Measurements from ENCODE around the gene FAAP20. TPM values are rescaled to one million over a fixed set of nuclear protein-coding genes. Genes with fewer than 3 reads are reported as not detected.

Gene FAAP20
- total and polyA plus RNA-seq, 2 donors (not counting 3 experiments of a cell fraction or from before 2014, with no cell fraction given) = 31.5 to 62.6 TPM

- POLR2A ChIA-PET = no interaction called here
- no peaks in the 10 kb centered on the region for H3K27me3 ChIP-seq (ENCODE audit: control insufficient read depth in 2 of 2, insufficient read depth in 2 of 2, low read length in 2 of 2)
- intact Hi-C loops (cut with micrococcal nuclease) = no loop called here
Observed at GRCh38 chr1:2150801-2151200, 43.8 kb downstream of the FAAP20 start.

More at GRCh38 chr1:2150801-2151200, 43.8 kb downstream of the FAAP20 start:
- H3K9ac ChIP-seq (replicated peaks; ENCODE audit: extremely low read depth, insufficient read depth, low read length) = no peak overlapping the region
- no peaks in the 10 kb centered on the region for H3K9me3 ChIP-seq (replicated peaks; ENCODE audit: control insufficient read depth, insufficient read depth, low read length)
- H3K9me1 ChIP-seq (replicated peaks; ENCODE audit: control insufficient read depth, extremely low read depth, insufficient read depth, low read length) = no peaks in the 10 kb centered on the region
- no peaks in the 10 kb centered on the region for H3K36me3 ChIP-seq (ENCODE audit: control insufficient read depth in 2 of 2, extremely low read depth in 1 of 2, insufficient read depth in 2 of 2, low read length in 2 of 2)
- H3K27ac ChIP-seq (ENCODE audit: insufficient read depth, low read depth, low read length) = no peak overlapping the region
- no peaks in the 10 kb centered on the region for H4K20me1 ChIP-seq (replicated peaks; ENCODE audit: control insufficient read depth, extremely low read depth, insufficient read depth, low read length)
- H3K4me2 ChIP-seq (ENCODE audit: insufficient read depth, low read length) = no peak overlapping the region
- TF ChIP-seq MYC (IDR thresholded peaks at IDR 0.05; ENCODE audit: low read depth, low read length) = no peak
- no peak for TF ChIP-seq CTCF (IDR thresholded peaks at IDR 0.05; ENCODE audit: extremely low read depth in 1 of 2, insufficient read depth in 1 of 2, low read depth in 1 of 2, low read length in 2 of 2)
- TF ChIP-seq POLR2A (IDR thresholded peaks at IDR 0.05; ENCODE audit: low read depth, low read length) = no peak
- TF ChIP-seq POLR2AphosphoS5 (IDR thresholded peaks at IDR 0.05; ENCODE audit: insufficient read depth, low read depth, low read length) = no peak
- no peak for TF ChIP-seq JUN (IDR thresholded peaks at IDR 0.05; ENCODE audit: borderline replicate concordance, insufficient read depth, insufficient read length, low read depth)
- no peak for TF ChIP-seq GATA2 (IDR thresholded peaks at IDR 0.05; ENCODE audit: insufficient read depth, insufficient read length, low read depth, low read length)
- TF ChIP-seq FOS (IDR thresholded peaks at IDR 0.05; ENCODE audit: borderline replicate concordance, insufficient read depth, low read length) = no peak
- no peak for TF ChIP-seq EZH2 (IDR thresholded peaks at IDR 0.05; ENCODE audit: borderline replicate concordance, low read depth, low read length, severe bottlenecking)
- no peak for TF ChIP-seq MAX (IDR thresholded peaks at IDR 0.05; ENCODE audit: insufficient read depth, insufficient read length)
- peaks cover 12% of the 10 kb centered on the region for H3K4me1 ChIP-seq (ENCODE audit: control insufficient read depth, extremely low read depth, insufficient read depth, low read length)
- H2AFZ ChIP-seq (ENCODE audit: low read depth, low read length) = no peak overlapping the region
- no peak for FAIRE-seq
- dilution Hi-C loops (cut with MboI; ENCODE audit: extremely low pct_ligation_motif_present, low sequenced_read_pairs) = no loop called here
- DNase-seq (ENCODE audit: low read depth, low spot score) = no peak
- BruUV-seq (replicated peaks) = no TSS peak
- CTCF ChIA-PET = interaction anchor here (1.2 to 3.6 kb wide), 4 partner anchors 11 to 26 kb away, joined by 4 to 32 read pairs (median 16); no protein-coding TSS in a partner anchor
- no peaks in the 10 kb centered on the region for H3K79me2 ChIP-seq (ENCODE audit: control insufficient read depth, insufficient read depth, low read length)
- H3K4me3 ChIP-seq (replicated peaks in 1 of 3; ENCODE audit: insufficient read depth in 1 of 3, low read depth in 1 of 3, low read length in 3 of 3) = no peak overlapping the region
